ENCODE results near the gene NSMF. TPM values are rescaled to one million over a fixed set of nuclear protein-coding genes. Genes with fewer than 3 reads are reported as not detected.

Gene NSMF
- total RNA-seq, 2 donors from 2014 or later: 42.4 to 128 TPM

GRCh38 chr9:137499416-137499815 is 40.3 kb upstream of the NSMF start:
- no peak for TF ChIP-seq POLR2AphosphoS5 (IDR thresholded peaks at IDR 0.05)
- no peak for TF ChIP-seq POLR2A (IDR thresholded peaks at IDR 0.05)
- TF ChIP-seq, protein P1, sequence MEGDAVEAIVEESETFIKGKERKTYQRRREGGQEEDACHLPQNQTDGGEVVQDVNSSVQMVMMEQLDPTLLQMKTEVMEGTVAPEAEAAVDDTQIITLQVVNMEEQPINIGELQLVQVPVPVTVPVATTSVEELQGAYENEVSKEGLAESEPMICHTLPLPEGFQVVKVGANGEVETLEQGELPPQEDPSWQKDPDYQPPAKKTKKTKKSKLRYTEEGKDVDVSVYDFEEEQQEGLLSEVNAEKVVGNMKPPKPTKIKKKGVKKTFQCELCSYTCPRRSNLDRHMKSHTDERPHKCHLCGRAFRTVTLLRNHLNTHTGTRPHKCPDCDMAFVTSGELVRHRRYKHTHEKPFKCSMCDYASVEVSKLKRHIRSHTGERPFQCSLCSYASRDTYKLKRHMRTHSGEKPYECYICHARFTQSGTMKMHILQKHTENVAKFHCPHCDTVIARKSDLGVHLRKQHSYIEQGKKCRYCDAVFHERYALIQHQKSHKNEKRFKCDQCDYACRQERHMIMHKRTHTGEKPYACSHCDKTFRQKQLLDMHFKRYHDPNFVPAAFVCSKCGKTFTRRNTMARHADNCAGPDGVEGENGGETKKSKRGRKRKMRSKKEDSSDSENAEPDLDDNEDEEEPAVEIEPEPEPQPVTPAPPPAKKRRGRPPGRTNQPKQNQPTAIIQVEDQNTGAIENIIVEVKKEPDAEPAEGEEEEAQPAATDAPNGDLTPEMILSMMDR (IDR thresholded peaks at IDR 0.05): no peak
- WGBS: 85% methylated on average over 16 of the region's 16 CpGs
- intact Hi-C loops (cut with DNase I): no loop called here
- Histone ChIP-seq H3K27me3 (replicated peaks; ENCODE audit: insufficient read depth) (no peaks in the 10 kb centered on the region), H3K36me3 (no peaks in the 10 kb centered on the region), H3K4me3 (no peak overlapping the region), H3K4me1 (replicated peaks) (no peaks in the 10 kb centered on the region), H3K9me3 (no peaks in the 10 kb centered on the region), H3K27ac (no peak overlapping the region)
- DNase-seq (ENCODE audit: low spot score): no peak

GRCh38 chr9:137498720-137499150 is 39.6 kb upstream of the NSMF start:
- Histone ChIP-seq H3K4me3 (no peak overlapping the region), H3K9me3 (no peaks in the 10 kb centered on the region), H3K27me3 (replicated peaks; ENCODE audit: insufficient read depth) (no peaks in the 10 kb centered on the region), H3K4me1 (replicated peaks) (no peaks in the 10 kb centered on the region), H3K27ac (no peak overlapping the region), H3K36me3 (no peaks in the 10 kb centered on the region)
- TF ChIP-seq POLR2A (IDR thresholded peaks at IDR 0.05) (no peak), POLR2AphosphoS5 (IDR thresholded peaks at IDR 0.05) (no peak)
- TF ChIP-seq, protein P1 (IDR thresholded peaks at IDR 0.05): no peak
- 86% methylated on average over 16 of the region's 16 CpGs for WGBS
- intact Hi-C loops (cut with DNase I): no loop called here
- no peak for DNase-seq (ENCODE audit: low spot score)

DNA sequence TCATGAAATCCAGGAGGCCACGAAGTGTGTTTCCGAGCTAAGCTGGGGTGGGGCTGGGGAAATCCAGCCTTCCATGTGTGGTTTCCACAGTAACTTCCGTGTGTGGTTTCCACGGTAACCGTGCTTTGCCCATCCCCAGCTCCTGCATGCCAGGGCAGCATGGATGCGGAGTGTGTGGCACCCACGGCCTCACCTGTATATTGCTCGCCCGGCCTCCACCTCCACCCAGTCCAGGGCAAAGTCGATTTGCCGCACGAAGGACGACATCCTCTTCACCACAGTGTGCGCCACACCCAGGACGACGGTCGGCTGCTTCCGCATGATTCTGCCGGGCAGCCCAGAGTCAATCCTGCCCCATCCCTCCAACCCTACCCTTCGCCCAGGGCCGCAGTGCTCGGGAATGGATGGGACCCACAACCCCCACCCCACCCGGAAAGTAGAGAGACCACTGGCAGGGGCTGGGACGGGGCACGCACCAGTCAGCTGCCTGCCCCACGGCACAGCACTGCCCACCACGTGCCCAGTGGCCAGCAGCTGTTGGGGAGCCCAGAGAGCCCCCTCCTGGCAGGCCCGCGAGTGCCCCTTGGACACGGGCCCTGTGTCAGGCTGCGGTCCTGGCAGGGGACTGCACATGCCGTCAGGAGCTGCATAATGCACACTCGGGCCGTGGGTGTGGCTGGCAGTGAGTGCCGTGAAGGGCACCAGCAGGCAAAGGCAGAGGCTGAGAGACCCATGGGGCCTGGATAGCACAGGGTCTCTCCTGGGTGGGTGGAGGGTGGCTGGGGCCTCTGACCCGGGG is 39.0 kb upstream of the NSMF start:
- no peaks in the 10 kb centered on the region for H3K9me3 ChIP-seq
- H3K4me1 ChIP-seq (replicated peaks): no peaks in the 10 kb centered on the region
- intact Hi-C loops (cut with DNase I): no loop called here
- 89% methylated on average over 31 of the region's 36 CpGs for WGBS
- no peak overlapping the region for H3K4me3 ChIP-seq
- no peak overlapping the region for H3K27ac ChIP-seq
- TF ChIP-seq, protein P1 (IDR thresholded peaks at IDR 0.05): no peak
- TF ChIP-seq POLR2A (IDR thresholded peaks at IDR 0.05) (no peak), POLR2AphosphoS5 (IDR thresholded peaks at IDR 0.05) (no peak)
- DNase-seq (ENCODE audit: low spot score): no peak
- H3K27me3 ChIP-seq (replicated peaks; ENCODE audit: insufficient read depth): no peaks in the 10 kb centered on the region
- no peaks in the 10 kb centered on the region for H3K36me3 ChIP-seq

GRCh38 chr9:137496601-137497375 is 37.7 kb upstream of the NSMF start:
- H3K27ac ChIP-seq: no peak overlapping the region
- no peak for DNase-seq (ENCODE audit: low spot score)
- TF ChIP-seq, protein P1 (IDR thresholded peaks at IDR 0.05): no peak
- no peak for TF ChIP-seq POLR2A (IDR thresholded peaks at IDR 0.05)
- no peak for TF ChIP-seq POLR2AphosphoS5 (IDR thresholded peaks at IDR 0.05)
- no peaks in the 10 kb centered on the region for H3K9me3 ChIP-seq
- no peaks in the 10 kb centered on the region for H3K27me3 ChIP-seq (replicated peaks; ENCODE audit: insufficient read depth)
- no peak overlapping the region for H3K4me3 ChIP-seq
- 97% methylated on average over 27 of the region's 27 CpGs for WGBS
- intact Hi-C loops (cut with DNase I): no loop called here
- no peaks in the 10 kb centered on the region for H3K4me1 ChIP-seq (replicated peaks)
- H3K36me3 ChIP-seq: no peaks in the 10 kb centered on the region
